ENCODE data around the gene ALDH9A1.
"Not testable (repeated sequence)": the region's sequence is repeated elsewhere in the genome, so short reads cannot be mapped to it uniquely, and the experiment has no call there.

Gene ALDH9A1

GRCh38 chr1:165686971-165687433, 11.4 kb downstream of the ALDH9A1 start:
- Histone ChIP-seq H3K9ac (ENCODE audit: low read length) (no peak overlapping the region), H3K36me3 (ENCODE audit: control insufficient read depth, insufficient read depth, low read length, severe bottlenecking) (peaks cover 69% of the 10 kb centered on the region), H3K9me3 (ENCODE audit: control insufficient read depth, low read length) (no peaks in the 10 kb centered on the region), H3K4me1 (ENCODE audit: control insufficient read depth, insufficient read depth, low read length) (peaks cover 16% of the 10 kb centered on the region), H3K27me3 (replicated peaks; ENCODE audit: control insufficient read depth, insufficient read depth, low read length) (no peaks in the 10 kb centered on the region), H3K4me3 (ENCODE audit: low read length) (no peak overlapping the region)
- DNase-seq (ENCODE audit: low read depth) = no peak

- Histone ChIP-seq H3K9ac (ENCODE audit: low read length) (no peak overlapping the region), H3K27me3 (replicated peaks; ENCODE audit: control insufficient read depth, insufficient read depth, low read length) (no peaks in the 10 kb centered on the region), H3K4me1 (ENCODE audit: control insufficient read depth, insufficient read depth, low read length) (peaks cover 16% of the 10 kb centered on the region), H3K4me3 (ENCODE audit: low read length) (no peak overlapping the region), H3K9me3 (ENCODE audit: control insufficient read depth, low read length) (no peaks in the 10 kb centered on the region), H3K36me3 (ENCODE audit: control insufficient read depth, insufficient read depth, low read length, severe bottlenecking) (peaks cover 75% of the 10 kb centered on the region)
- no peak for DNase-seq (ENCODE audit: low read depth)
These were observed 12.0 kb downstream of the ALDH9A1 start for GRCh38 chr1:165686121-165686970.

GRCh38 chr1:165683848-165684485, 14.4 kb downstream of the ALDH9A1 start:
- Histone ChIP-seq H3K4me1 (ENCODE audit: control insufficient read depth, insufficient read depth, low read length) (peaks cover 31% of the 10 kb centered on the region), H3K9me3 (ENCODE audit: control insufficient read depth, low read length) (no peaks in the 10 kb centered on the region), H3K9ac (ENCODE audit: low read length) (no peak overlapping the region), H3K36me3 (ENCODE audit: control insufficient read depth, insufficient read depth, low read length, severe bottlenecking) (peaks cover 82% of the 10 kb centered on the region), H3K27me3 (replicated peaks; ENCODE audit: control insufficient read depth, insufficient read depth, low read length) (no peaks in the 10 kb centered on the region), H3K4me3 (ENCODE audit: low read length) (no peak overlapping the region)
- no peak for DNase-seq (ENCODE audit: low read depth)

- not testable (repeated sequence) for H3K9ac ChIP-seq (ENCODE audit: low read length); H3K27me3 ChIP-seq (replicated peaks; ENCODE audit: control insufficient read depth, insufficient read depth, low read length); DNase-seq (ENCODE audit: low read depth); H3K4me3 ChIP-seq (ENCODE audit: low read length); H3K9me3 ChIP-seq (ENCODE audit: control insufficient read depth, low read length)
- Histone ChIP-seq H3K36me3 (ENCODE audit: control insufficient read depth, insufficient read depth, low read length, severe bottlenecking) (peaks cover 84% of the 10 kb centered on the region), H3K4me1 (ENCODE audit: control insufficient read depth, insufficient read depth, low read length) (peaks cover 48% of the 10 kb centered on the region)
These were observed 17.6 kb downstream of the ALDH9A1 start for GRCh38 chr1:165680773-165681172.

GRCh38 chr1:165680303-165680702, 18.1 kb downstream of the ALDH9A1 start:
- H3K4me3 ChIP-seq (ENCODE audit: low read length) = no peak overlapping the region
- H3K9ac ChIP-seq (ENCODE audit: low read length) = no peak overlapping the region
- peaks cover 46% of the 10 kb centered on the region for H3K4me1 ChIP-seq (ENCODE audit: control insufficient read depth, insufficient read depth, low read length)
- H3K9me3 ChIP-seq (ENCODE audit: control insufficient read depth, low read length) = no peaks in the 10 kb centered on the region
- no peaks in the 10 kb centered on the region for H3K27me3 ChIP-seq (replicated peaks; ENCODE audit: control insufficient read depth, insufficient read depth, low read length)
- peaks cover 84% of the 10 kb centered on the region for H3K36me3 ChIP-seq (ENCODE audit: control insufficient read depth, insufficient read depth, low read length, severe bottlenecking)
- DNase-seq (ENCODE audit: low read depth) = no peak

GRCh38 chr1:165679282-165680036, 18.9 kb downstream of the ALDH9A1 start:
- Histone ChIP-seq H3K27me3 (replicated peaks; ENCODE audit: control insufficient read depth, insufficient read depth, low read length) (no peaks in the 10 kb centered on the region), H3K4me1 (ENCODE audit: control insufficient read depth, insufficient read depth, low read length) (peaks cover 44% of the 10 kb centered on the region), H3K36me3 (ENCODE audit: control insufficient read depth, insufficient read depth, low read length, severe bottlenecking) (peaks cover 86% of the 10 kb centered on the region), H3K4me3 (ENCODE audit: low read length) (no peak overlapping the region), H3K9ac (ENCODE audit: low read length) (no peak overlapping the region), H3K9me3 (ENCODE audit: control insufficient read depth, low read length) (no peaks in the 10 kb centered on the region)
- DNase-seq (ENCODE audit: low read depth) = no peak

GRCh38 chr1:165678509-165678908, 19.9 kb downstream of the ALDH9A1 start:
- peaks cover 35% of the 10 kb centered on the region for H3K4me1 ChIP-seq (ENCODE audit: control insufficient read depth, insufficient read depth, low read length)
- no peak overlapping the region for H3K4me3 ChIP-seq (ENCODE audit: low read length)
- H3K36me3 ChIP-seq (ENCODE audit: control insufficient read depth, insufficient read depth, low read length, severe bottlenecking) = peaks cover 89% of the 10 kb centered on the region
- H3K9me3 ChIP-seq (ENCODE audit: control insufficient read depth, low read length) = no peaks in the 10 kb centered on the region
- H3K27me3 ChIP-seq (replicated peaks; ENCODE audit: control insufficient read depth, insufficient read depth, low read length) = no peaks in the 10 kb centered on the region
- H3K9ac ChIP-seq (ENCODE audit: low read length) = no peak overlapping the region
- DNase-seq (ENCODE audit: low read depth) = no peak

GRCh38 chr1:165675794-165676193, 22.6 kb downstream of the ALDH9A1 start:
- H3K36me3 ChIP-seq (ENCODE audit: control insufficient read depth, insufficient read depth, low read length, severe bottlenecking) = peaks cover 77% of the 10 kb centered on the region

GRCh38 chr1:165674599-165674998, 23.8 kb downstream of the ALDH9A1 start:
- H3K4me3 ChIP-seq (ENCODE audit: low read length) = no peak overlapping the region
- no peak for DNase-seq (ENCODE audit: low read depth)
- no peaks in the 10 kb centered on the region for H3K27me3 ChIP-seq (replicated peaks; ENCODE audit: control insufficient read depth, insufficient read depth, low read length)
- H3K36me3 ChIP-seq (ENCODE audit: control insufficient read depth, insufficient read depth, low read length, severe bottlenecking) = peaks cover 73% of the 10 kb centered on the region
- no peaks in the 10 kb centered on the region for H3K9me3 ChIP-seq (ENCODE audit: control insufficient read depth, low read length)
- no peak overlapping the region for H3K9ac ChIP-seq (ENCODE audit: low read length)
- peaks cover 48% of the 10 kb centered on the region for H3K4me1 ChIP-seq (ENCODE audit: control insufficient read depth, insufficient read depth, low read length)

More at GRCh38 chr1:165675794-165676193, 22.6 kb downstream of the ALDH9A1 start:
- Histone ChIP-seq H3K4me3 (ENCODE audit: low read length) (no peak overlapping the region), H3K9ac (ENCODE audit: low read length) (no peak overlapping the region), H3K4me1 (ENCODE audit: control insufficient read depth, insufficient read depth, low read length) (peaks cover 46% of the 10 kb centered on the region), H3K27me3 (replicated peaks; ENCODE audit: control insufficient read depth, insufficient read depth, low read length) (no peaks in the 10 kb centered on the region), H3K9me3 (ENCODE audit: control insufficient read depth, low read length) (no peaks in the 10 kb centered on the region)
- no peak for DNase-seq (ENCODE audit: low read depth)

GRCh38 chr1:165671526-165671925, 26.8 kb downstream of the ALDH9A1 start:
- Histone ChIP-seq H3K27me3 (replicated peaks; ENCODE audit: control insufficient read depth, insufficient read depth, low read length) (no peaks in the 10 kb centered on the region), H3K36me3 (ENCODE audit: control insufficient read depth, insufficient read depth, low read length, severe bottlenecking) (peaks cover 77% of the 10 kb centered on the region), H3K4me3 (ENCODE audit: low read length) (peak overlapping the region; percentile 50), H3K9ac (ENCODE audit: low read length) (peak overlapping the region; percentile 65), H3K4me1 (ENCODE audit: control insufficient read depth, insufficient read depth, low read length) (peaks cover 56% of the 10 kb centered on the region), H3K9me3 (ENCODE audit: control insufficient read depth, low read length) (no peaks in the 10 kb centered on the region)
- peak; percentile 59 for DNase-seq (ENCODE audit: low read depth)

- Histone ChIP-seq H3K9me3 (ENCODE audit: control insufficient read depth, low read length) (no peaks in the 10 kb centered on the region), H3K36me3 (ENCODE audit: control insufficient read depth, insufficient read depth, low read length, severe bottlenecking) (peaks cover 76% of the 10 kb centered on the region), H3K9ac (ENCODE audit: low read length) (no peak overlapping the region), H3K27me3 (replicated peaks; ENCODE audit: control insufficient read depth, insufficient read depth, low read length) (no peaks in the 10 kb centered on the region), H3K4me3 (ENCODE audit: low read length) (no peak overlapping the region), H3K4me1 (ENCODE audit: control insufficient read depth, insufficient read depth, low read length) (peaks cover 79% of the 10 kb centered on the region)
- no peak for DNase-seq (ENCODE audit: low read depth)
These were observed 30.2 kb downstream of the ALDH9A1 start for GRCh38 chr1:165668184-165668583.
